ENCODE results near the gene ANKRD36. TPM values are rescaled to one million over a fixed set of nuclear protein-coding genes. Genes with fewer than 3 reads are reported as not detected.
"Not testable (repeated sequence)": the region's sequence is repeated elsewhere in the genome, so short reads cannot be mapped to it uniquely, and the experiment has no call there.

Gene ANKRD36
- total RNA-seq, 1 donor = 28.9 TPM

DNA sequence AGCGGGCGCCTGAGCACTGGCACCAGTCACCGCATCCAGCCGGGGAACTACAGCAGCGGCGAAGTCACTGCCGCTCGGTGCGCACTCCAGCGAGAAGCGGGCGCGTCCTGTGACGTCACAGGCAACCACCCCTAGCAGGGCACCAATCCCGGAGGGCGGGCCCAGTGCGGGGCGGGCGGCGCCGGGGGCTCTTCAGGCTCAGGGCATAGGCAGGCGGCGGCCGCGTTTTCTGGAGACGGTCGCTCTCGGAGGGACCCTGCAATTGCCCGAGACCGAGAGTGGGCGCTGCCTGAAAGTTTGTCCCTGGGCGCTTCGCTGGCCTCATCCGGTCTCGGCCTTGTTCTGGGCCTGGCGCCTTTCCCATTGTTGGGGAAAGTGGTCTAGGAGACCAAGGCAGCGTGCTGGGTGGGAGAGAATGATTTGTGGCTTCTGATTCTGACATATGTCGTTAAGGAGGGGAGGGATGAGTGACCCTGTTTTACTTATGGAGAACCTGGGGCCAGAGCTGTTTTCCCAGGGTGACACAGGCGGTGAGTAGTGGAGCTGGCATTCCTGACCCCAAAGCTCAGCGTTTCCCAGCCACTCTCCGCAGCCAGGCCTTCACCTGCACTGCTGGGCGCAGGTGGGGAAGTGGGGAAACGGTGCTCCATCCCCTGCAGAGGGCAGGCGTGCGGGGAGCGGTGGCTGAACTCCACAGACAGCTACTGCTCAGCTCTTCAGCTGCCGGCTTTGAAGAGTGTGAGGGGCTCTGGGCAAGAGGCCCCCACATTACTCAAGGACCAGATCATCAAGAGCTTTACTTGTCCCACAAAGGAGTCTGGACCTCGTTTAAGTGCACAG lies 18.0 kb upstream of the ANKRD36 start, which contains the start of gene FAHD2B:
FAHD2B (minus strand) TSS at position 111 of the 840 bp plus-strand sequence. CDS start 3,176 bp downstream, outside the sequence.
- H3K4me3 ChIP-seq (ENCODE audit: low read depth, low read length) = peak within 1 kb of the TSS; percentile 44
- peak; percentile 69 for DNase-seq (ENCODE audit: low read depth)

DNA sequence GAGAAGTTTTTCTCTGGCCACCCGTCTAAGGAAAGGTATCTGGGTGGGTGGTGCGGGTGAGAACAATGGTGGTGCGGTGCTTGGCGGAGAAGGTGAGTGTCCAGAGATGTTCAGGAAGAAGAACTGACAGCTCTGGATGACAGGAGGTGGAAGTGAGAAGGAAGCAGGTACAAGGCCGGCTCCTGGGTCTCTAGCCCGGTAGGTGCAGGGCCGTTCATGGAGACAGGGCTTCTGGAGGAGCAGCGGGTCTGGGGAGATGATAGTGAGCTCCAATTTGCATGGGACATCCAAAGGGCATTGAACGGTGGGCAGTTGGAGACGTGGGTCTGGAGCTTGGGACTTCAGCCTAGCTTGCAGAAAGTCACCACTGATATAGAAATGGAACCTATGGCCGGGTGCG lies 17.3 kb upstream of the ANKRD36 start:
- no peak for DNase-seq (ENCODE audit: low read depth)
- TF ChIP-seq, protein P1, sequence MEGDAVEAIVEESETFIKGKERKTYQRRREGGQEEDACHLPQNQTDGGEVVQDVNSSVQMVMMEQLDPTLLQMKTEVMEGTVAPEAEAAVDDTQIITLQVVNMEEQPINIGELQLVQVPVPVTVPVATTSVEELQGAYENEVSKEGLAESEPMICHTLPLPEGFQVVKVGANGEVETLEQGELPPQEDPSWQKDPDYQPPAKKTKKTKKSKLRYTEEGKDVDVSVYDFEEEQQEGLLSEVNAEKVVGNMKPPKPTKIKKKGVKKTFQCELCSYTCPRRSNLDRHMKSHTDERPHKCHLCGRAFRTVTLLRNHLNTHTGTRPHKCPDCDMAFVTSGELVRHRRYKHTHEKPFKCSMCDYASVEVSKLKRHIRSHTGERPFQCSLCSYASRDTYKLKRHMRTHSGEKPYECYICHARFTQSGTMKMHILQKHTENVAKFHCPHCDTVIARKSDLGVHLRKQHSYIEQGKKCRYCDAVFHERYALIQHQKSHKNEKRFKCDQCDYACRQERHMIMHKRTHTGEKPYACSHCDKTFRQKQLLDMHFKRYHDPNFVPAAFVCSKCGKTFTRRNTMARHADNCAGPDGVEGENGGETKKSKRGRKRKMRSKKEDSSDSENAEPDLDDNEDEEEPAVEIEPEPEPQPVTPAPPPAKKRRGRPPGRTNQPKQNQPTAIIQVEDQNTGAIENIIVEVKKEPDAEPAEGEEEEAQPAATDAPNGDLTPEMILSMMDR (IDR thresholded peaks at IDR 0.05; ENCODE audit: insufficient read depth, low read depth, low read length) = no peak
- H3K4me3 ChIP-seq (ENCODE audit: low read depth, low read length) = no peak overlapping the region

DNA sequence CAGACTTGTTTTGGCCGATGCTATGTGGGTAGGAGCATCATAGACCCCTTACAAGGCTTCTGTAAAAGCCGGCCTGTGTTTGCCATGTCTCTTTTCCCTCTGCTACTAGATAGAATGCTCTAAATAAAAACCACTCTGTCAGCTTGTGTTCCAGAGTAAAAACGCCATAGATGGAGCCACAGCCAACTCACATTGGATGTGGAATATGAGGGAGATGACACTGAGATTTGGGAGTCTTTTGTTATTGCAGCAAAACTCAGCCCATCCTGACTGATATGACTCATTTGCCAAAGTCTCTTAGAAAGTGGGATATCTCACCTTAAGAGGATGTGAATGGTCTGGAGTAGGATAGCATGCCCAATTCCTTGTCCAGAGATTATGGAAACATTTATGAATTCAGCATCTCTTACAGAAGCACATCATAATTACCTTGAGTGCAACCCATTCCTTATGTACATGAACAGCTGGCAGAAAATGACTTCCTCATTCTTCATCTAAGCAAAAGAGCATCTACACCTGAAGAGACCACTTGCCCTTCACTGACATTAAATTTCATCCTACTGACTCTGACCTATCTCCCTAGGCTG lies 14.1 kb upstream of the ANKRD36 start:
- not testable (repeated sequence) for H3K4me3 ChIP-seq (ENCODE audit: low read depth, low read length); DNase-seq (ENCODE audit: low read depth)

DNA sequence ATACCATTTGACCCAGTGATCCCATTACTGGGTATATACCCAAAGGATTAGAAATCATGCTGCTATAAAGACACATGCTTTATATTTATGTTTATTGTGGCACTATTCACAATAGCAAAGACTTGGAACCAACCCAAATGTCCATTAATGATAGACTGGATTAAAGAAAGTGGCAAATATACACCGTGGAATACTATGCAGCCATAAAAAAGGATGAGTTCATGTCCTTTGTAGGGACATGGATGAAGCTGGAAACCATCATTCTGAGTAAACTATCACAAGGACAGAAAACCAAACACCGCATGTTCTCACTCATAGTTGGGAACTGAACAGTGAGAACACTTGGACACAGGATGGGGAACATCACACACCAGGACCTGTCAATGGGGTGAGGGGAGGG lies 6.1 kb upstream of the ANKRD36 start:
- DNase-seq (ENCODE audit: low read depth); H3K4me3 ChIP-seq (ENCODE audit: low read depth, low read length): not testable (repeated sequence)

DNA sequence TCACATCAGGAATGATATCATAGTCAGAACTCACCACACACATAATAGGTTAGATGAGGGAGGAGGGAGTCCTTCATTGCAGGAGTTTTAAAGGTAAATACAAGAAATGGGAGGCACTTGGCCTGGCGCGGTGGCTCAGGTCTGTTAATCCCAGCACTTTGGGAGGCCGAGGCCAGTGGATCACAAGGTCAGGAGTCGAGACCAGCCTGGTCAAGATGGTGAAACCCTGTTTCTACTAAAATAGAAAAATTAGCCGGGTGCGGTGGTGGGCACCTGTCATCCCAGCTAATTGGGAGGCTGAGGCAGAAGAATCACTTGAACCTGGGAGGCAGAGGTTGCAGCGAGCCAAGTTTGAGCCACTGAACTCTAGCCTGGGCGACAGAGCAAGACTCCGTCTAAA lies 1.7 kb upstream of the ANKRD36 start:
- DNase-seq (ENCODE audit: low read depth); H3K4me3 ChIP-seq (ENCODE audit: low read depth, low read length): not testable (repeated sequence)

DNA sequence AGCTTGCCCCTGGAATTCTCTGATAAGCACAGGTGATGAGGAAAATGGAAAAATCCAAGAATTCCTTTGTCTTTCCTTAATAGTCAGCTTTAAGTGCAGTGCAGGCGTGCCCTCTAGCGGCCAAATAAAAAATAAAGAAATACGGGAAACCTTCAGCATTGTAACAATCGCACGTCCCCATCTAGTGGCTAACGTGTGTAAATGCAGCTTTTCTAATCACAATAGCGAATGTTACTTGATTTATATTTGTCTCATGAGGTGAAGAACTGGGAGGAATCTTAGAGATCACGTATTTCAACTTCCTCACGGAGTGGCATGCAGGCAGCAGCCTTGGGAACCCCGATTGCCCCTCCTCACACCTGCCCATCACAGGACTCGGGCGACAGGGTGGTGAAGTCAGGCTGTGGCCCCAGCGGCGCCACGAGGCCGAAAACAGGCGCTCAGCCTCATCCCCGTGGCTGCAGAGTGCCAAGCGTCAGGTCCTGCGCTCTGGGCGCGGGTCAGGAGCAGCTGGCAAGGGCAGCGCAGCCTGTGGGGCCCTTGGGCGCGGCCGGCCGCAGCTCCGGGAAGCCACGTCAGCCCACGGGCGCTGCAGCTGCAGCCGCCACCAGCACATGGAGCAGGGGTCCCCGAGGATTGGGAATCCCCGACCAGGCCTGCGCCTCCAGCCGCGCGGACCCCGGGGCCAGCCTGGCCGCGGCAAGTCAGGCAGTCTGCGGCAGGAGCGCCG lies 468 bp upstream of the ANKRD36 start:
- TF ChIP-seq, protein P1 (IDR thresholded peaks at IDR 0.05; ENCODE audit: insufficient read depth, low read depth, low read length) = peak; percentile 69
- H3K4me3 ChIP-seq (ENCODE audit: low read depth, low read length) = peak overlapping the region; percentile 72
- DNase-seq (ENCODE audit: low read depth) = peak; percentile 30

DNA sequence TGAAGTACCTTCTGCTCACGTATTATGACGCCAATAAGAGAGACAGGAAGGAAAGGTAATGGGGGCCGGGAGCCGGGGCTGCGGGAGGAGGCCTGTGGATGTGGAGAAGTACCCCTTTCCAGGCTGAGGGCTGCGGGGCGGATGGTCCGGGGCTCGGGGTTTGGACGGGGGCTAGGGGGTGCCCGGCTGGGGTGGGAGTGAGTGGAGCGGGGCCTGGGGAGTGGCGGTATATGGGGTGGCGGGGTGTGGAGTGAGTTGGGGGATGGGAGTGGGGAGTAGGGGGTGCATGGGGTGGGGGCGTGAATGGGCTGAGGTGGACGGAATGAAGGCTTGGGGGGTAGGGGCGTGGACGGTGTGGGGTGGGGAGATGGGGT lies 916 bp downstream of the ANKRD36 start:
- not testable (repeated sequence) for DNase-seq (ENCODE audit: low read depth)
- H3K4me3 ChIP-seq (ENCODE audit: low read depth, low read length) = peak overlapping the region; percentile 72

DNA sequence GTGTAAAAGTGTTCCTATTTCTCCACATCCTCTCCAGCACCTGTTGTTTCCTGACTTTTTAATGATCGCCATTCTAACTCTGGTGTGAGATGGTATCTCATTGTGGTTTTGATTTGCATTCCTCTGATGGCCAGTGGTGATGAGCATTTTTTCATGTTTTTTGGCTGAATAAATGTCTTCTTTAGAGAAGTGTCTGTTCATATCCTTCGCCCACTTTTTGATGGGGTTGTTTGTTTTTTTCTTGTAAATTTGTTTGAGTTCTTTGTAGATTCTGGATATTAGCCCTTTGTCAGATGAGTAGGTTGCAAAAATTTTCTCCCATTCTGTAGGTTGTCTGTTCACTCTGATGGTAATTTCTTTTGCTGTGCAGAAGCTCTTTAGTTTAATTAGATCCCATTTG lies 16.1 kb downstream of the ANKRD36 start:
- H3K4me3 ChIP-seq (ENCODE audit: low read depth, low read length); DNase-seq (ENCODE audit: low read depth): not testable (repeated sequence)

DNA sequence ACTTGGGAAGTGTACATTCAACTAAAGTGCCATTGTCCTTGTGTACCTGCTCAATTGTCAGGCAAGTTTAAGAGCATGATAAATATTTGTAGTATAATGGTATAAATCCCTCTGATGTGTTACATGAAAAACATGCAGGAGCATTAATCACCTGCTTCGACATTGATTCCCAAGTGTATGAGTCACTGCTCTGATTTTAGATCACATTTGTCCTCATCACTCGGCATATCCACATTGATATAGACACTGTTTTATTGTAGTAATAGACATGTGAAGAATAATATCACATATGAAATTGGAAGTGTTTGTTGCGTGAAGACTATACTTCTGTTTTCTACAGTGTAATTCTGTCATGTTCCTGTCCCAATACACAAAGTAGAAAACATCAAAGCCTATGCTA lies 31.1 kb downstream of the ANKRD36 start:
- H3K4me3 ChIP-seq (ENCODE audit: low read depth, low read length); DNase-seq (ENCODE audit: low read depth): not testable (repeated sequence)

DNA sequence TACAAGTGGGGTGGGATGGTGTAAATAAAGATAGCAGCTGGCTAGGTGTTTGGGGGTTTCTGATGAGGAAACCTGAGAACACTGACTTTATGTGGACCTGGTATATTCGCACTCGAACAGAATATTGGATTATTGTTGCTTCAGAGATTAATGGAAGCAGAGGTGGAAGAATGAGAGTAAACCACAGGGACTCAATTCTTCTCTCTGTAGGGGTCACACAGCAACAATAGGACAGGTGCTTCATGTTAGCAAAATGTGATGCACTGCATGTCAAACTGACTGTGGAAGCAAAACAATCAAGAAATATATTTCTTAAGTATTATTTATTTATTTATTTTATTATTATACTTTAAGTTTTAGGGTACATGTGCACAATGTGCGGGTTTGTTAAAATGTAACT lies 53.6 kb downstream of the ANKRD36 start:
- not testable (repeated sequence) for DNase-seq (ENCODE audit: low read depth); H3K4me3 ChIP-seq (ENCODE audit: low read depth, low read length)

DNA sequence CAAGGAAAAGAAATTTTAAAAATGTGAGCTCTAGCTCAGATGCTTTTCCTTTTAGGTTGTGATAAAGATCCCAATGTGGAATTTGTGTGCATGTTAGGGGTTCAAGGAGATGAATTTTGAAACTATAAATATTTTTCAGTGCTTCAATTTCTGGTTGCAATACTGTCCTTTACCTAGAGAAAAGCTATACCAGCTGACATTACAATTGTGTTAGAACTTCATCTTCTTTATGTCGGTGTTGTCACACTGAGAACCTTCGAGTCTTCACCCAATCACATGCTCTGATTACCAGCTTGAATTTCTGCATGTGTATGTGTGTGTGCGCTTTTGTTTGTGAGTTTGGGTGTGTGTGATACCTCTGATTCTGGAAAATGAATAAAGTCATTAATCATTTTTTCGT lies 55.0 kb downstream of the ANKRD36 start:
- not testable (repeated sequence) for H3K4me3 ChIP-seq (ENCODE audit: low read depth, low read length); DNase-seq (ENCODE audit: low read depth)

DNA sequence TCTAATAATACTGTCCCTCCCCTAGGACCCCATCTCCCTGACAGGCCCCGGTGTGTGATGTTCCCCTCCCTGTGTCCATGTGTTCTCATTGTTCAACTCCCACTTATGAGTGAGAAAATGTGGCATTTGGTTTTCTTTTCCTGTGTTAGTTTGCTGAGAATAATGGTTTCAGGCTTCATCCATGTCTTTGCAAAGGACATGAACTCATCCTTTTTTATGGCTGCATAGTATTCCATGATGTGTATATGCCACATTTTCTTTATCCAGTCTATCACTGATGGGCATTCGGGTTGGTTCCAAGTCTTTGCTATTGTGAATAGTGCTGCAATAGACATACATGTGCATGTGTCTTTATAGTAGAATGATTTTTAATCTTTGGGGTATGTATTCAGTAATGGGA lies 55.6 kb downstream of the ANKRD36 start:
- not testable (repeated sequence) for DNase-seq (ENCODE audit: low read depth); H3K4me3 ChIP-seq (ENCODE audit: low read depth, low read length)

DNA sequence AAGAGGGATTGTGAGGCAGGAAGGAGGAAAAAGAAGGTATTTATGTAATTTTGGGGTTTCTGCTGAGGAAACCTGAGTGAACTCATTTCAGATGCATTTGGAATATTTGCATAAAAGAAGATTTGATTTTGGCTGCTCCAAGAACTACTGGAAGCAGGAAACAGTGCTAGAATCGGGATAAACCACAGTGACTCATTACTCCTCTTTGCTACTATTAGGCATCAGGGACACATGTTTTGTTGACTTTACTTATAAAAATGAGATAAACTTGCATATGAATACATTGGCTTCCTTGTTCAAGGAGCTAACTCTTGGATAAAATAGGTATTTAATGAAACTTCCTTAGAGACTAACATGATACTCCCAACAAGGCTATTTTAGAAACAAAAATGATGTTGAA lies 67.4 kb downstream of the ANKRD36 start:
- DNase-seq (ENCODE audit: low read depth) = peak; percentile 26
- H3K4me3 ChIP-seq (ENCODE audit: low read depth, low read length) = not testable (repeated sequence)

DNA sequence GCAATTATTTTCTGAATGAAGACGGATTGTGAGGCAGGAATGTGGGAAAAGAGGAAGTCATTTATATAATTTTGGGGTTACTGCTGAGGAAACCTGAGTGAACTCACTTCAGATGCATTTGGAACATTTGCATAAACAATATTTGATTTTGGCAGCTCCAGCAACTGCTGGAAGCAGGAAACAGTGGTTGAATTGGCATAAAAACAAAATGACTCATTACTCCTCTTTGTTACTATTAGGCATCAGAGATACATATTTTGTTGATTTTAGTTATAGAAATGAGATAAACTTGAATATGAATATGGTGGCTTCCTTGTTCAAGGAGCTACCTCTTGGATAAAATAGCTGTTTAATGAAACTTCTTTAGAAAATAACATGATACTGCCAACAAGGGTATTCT lies 82.4 kb downstream of the ANKRD36 start:
- peak; percentile 68 for DNase-seq (ENCODE audit: low read depth)
- not testable (repeated sequence) for H3K4me3 ChIP-seq (ENCODE audit: low read depth, low read length)

DNA sequence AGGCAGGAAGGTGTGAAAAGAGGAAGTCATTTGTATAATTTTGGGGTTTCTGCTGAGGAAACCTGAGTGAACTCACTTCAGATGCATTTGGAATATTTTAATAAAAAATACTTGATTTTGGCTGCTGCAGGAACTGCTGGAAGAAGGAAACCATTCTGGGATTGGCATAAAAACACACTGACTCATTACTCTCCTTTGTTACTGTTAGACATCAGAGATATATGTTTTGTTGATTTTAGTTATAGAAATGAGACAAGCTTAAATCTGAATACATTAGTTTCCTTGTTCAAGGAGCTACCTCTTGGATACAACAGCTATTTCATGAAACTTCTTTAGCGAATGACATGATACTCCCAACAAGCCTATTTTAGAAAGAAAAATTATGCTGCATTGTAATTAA lies 84.3 kb downstream of the ANKRD36 start:
- not testable (repeated sequence) for H3K4me3 ChIP-seq (ENCODE audit: low read depth, low read length)

DNA sequence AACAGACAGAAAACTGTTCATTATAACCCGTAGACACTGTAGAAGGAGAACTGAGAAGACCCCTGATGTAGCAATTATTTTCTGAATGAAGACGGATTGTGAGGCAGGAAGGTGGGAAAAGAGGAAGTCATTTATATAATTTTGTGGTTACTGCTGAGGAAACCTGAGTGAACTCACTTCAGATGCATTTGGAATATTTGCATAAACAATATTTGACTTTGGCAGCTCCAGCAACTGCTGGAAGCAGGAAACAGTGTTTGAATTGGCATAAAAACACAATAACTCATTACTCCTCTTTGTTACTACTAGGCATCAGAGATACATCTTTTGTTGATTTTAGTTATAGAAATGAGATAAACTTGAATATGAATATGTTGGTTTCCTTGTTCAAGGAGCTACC lies 87.9 kb downstream of the ANKRD36 start:
- not testable (repeated sequence) for H3K4me3 ChIP-seq (ENCODE audit: low read depth, low read length)
- DNase-seq (ENCODE audit: low read depth) = peak; percentile 27

More for the DNA sequence above, 84.3 kb downstream of the ANKRD36 start:
- peak; percentile 8 for DNase-seq (ENCODE audit: low read depth)
